NCI-H2196 (cell line): ENCODE measurements around the gene HNRNPM.

Experiments
- DNase-seq: peaks from one replicate; lab custom pipeline; 2025; ENCODE audit not compliant: unreplicated experiment; lab: John Stamatoyannopoulos, UW

HNRNPM gene

DNA sequence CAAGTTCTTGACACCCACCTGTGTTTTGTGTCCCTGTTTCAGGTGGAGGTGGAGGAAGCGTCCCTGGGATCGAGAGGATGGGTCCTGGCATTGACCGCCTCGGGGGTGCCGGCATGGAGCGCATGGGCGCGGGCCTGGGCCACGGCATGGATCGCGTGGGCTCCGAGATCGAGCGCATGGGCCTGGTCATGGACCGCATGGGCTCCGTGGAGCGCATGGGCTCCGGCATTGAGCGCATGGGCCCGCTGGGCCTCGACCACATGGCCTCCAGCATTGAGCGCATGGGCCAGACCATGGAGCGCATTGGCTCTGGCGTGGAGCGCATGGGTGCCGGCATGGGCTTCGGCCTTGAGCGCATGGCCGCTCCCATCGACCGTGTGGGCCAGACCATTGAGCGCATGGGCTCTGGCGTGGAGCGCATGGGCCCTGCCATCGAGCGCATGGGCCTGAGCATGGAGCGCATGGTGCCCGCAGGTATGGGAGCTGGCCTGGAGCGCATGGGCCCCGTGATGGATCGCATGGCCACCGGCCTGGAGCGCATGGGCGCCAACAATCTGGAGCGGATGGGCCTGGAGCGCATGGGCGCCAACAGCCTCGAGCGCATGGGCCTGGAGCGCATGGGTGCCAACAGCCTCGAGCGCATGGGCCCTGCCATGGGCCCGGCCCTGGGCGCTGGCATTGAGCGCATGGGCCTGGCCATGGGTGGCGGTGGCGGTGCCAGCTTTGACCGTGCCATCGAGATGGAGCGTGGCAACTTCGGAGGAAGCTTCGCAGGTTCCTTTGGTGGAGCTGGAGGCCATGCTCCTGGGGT lies 41.0 kb downstream of the HNRNPM start:
- no peak for DNase-seq

DNA sequence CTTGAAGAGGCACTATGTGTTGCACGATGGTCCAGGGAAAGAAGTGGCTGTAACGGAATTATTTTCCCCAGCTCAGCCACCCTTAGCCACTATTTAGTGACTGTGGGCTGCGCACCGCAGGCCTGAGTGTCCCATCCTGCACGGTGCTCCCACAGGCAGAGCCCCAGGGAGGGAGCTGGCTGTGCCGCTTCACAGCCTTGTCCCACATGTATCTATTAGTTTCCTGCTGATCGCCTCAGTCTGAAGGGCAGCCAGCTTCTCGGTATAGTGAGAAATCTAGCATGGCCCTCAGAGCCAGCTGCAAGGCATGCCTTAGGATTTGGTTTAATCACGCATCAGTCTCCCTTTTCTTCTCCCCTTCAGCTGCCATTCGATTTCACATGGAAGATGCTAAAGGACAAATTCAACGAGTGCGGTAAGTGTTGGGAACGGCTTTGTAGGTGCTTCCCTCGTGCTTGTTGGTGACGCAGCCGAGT lies 41.9 kb downstream of the HNRNPM start:
- DNase-seq: no peak

DNA sequence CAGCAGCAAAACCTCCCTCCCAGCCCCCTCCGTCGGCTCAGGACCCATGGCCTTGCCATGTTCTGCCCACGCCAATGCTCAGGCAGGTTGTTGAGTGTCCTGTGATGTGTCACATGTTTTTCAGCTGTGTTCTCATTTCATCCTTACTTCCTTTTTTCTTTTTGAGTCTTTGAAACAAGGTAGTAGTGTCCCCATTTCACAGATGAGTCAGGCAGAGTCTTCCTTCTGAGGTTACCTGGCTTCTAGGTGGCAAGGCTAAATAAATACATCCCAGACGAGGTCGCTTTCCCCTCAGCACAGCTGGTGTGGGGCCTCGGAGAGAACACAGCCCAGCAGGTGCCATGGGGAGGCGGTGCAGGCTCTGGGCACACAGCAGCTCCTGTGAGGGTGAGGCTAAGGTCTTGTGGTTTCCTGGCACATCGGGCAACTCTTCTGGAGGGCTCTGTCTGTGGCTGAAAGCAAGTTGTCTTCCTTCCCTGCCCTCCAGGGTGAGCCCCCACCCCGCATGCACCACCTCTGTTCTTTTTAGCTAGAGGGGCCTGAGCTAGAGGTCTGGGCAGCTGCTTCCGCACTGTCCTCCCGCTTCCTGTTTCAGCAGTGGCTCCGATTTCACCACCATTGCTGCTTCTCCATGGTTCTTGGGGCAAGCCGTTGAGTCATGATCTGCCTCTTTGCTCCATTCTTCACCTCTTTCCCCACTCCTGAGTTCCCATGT lies 42.5 kb downstream of the HNRNPM start:
- no peak for DNase-seq

DNA sequence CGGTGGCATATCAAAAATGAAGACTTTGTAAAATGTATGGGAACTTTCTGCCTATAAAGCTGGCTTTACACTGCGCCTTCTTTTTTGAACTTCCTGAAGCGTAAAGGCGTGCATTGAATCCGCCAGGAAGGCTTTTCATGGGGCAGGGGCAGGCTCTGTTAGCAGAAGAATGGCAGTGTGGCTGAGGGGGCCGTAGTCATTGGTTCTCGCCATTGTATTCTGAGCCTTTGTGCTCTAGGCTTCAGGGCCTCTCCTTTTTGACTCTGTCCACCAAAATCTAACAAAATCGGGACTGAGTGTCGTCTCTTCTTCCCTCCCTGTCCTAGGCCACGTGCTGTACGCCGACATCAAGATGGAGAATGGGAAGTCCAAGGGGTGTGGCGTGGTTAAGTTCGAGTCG lies 43.6 kb downstream of the HNRNPM start:
- DNase-seq: no peak

DNA sequence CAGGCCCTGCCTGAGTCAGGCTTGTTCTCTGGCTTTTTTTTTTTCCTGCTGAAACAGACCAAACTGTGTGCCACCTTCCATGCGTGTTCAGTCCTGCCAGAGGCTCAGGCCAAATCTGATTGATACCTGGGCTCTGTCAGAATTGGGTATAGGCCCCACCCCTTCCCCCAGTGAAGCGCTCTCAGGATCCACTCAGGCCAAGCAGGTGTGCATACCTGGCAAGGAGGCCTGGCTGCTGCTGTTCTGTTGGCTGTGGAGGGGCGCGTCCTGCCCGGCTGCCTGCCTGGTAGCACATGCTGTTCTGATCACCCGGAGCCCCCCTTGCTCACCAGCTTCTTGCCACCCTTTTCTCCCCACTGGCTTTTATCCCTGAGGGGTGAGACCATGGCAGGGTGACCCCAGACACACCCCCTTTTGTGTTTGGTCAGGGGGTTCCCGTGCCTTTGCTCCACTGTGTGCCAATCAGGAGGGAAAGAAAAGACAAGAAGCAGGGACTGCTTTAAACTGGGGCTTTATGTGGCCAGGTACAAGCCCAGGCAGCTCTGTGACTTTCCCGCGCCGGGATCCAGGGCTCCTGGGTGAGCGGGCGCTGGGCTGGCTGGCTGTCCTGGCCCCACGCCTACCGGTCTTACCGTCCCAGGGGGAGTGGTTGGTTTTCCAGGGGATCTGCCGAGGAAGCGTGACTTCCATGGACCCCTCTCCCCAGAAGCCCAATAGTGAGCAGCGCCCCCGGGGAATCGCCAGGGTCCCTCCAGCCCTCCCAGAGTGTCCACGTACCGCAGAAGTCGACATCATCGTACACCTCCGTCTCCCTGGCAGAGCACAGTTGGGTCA lies 45.0 kb downstream of the HNRNPM start:
- no peak for DNase-seq

DNA sequence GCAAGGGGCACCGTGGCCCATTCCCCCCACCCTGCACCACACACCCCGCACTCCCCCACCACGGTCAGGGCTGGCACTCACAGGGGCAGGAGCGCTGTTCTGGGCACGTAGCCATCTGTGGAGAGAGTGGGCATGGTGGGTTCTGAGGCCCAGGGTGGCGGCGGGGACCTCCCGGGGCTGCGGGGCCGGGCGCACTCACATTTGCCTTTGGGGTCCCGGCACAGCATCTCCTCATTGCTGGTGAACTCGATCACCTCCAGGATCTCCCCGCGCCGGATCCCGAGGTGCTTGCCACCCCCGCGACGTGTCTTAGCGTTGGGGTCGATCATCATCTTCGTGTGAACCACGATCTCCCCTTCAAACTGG lies 45.6 kb downstream of the HNRNPM start:
- DNase-seq: no peak

DNA sequence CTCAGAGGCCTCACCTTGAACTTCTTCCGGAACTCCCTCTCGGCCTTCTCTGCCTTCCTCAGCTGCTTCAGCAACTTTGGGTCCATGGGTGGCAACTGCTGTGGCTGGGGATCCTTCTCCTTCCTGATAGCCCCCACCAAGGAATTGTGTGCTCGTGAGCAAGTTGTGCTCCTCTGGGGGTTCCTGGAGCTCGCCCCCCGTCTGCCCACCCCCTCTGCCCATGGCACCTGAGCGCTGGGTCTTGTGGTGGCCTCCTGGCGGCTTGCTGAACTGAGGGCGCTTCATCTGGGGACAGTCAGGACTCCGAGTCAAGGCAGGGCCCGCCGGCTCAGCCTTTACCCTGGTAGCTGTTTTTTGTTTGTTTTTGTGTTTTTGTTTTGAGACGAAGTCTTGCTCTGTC lies 46.1 kb downstream of the HNRNPM start:
- DNase-seq: no peak

DNA sequence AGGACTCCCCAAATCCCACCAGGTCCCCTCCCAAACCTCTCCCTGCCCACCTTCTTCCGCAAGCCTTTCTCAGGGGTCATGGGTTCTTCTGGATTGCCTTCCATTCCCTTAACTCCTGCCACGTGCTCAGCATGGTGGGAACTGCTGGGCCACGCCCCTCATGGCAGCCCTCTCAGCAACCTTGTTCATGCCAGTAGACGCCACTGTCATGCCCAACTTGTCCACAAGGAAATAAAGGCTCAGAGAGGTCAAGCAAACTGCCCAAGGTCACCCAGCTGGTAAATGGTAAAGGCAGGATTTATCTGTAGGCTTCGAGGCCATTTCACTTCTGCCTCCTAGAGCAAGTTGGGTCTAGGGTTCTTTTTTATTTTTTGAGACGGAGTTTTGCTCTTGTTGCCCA lies 46.8 kb downstream of the HNRNPM start:
- DNase-seq: no peak

DNA sequence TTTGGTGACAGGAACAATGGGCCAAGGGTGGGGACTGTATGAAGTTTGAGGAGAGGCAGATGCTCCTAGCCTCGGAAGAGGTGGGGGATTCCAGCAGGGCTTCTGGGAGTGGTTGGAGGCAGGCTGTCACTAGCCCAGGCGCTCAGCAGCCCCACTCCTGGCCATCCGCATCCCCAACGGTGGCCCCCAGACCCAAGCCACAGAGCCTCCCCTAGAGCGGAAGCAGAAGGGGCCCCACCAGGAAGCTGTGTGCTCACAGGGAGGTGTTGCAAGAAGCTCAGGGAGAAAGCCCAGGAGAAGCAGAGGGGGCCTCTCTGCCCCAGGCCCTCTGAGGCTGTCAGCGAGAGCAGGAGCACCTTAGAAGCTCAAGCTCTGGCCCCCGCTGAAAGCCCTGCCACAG lies 49.4 kb downstream of the HNRNPM start:
- DNase-seq: no peak

DNA sequence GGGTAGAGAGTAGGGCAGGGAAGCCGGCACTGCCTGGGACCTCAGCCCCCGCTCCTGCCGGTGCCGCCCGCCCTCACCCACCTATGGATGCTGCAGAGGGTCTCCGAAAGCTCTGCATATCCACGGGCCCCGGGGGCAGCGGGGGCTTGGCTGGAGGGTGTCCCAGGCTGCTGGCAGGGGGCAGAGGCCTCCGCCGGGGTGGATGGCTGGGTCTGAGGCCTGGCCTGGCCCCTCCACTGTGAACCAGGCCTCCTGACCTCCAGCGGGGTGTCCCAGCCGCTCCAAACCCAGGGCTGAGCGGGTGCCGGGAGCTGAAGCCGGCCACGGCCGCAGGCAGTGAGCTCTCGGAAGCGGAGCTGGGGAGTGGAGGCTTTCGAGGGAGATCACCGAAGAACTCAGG lies 53.5 kb downstream of the HNRNPM start:
- DNase-seq: no peak

DNA sequence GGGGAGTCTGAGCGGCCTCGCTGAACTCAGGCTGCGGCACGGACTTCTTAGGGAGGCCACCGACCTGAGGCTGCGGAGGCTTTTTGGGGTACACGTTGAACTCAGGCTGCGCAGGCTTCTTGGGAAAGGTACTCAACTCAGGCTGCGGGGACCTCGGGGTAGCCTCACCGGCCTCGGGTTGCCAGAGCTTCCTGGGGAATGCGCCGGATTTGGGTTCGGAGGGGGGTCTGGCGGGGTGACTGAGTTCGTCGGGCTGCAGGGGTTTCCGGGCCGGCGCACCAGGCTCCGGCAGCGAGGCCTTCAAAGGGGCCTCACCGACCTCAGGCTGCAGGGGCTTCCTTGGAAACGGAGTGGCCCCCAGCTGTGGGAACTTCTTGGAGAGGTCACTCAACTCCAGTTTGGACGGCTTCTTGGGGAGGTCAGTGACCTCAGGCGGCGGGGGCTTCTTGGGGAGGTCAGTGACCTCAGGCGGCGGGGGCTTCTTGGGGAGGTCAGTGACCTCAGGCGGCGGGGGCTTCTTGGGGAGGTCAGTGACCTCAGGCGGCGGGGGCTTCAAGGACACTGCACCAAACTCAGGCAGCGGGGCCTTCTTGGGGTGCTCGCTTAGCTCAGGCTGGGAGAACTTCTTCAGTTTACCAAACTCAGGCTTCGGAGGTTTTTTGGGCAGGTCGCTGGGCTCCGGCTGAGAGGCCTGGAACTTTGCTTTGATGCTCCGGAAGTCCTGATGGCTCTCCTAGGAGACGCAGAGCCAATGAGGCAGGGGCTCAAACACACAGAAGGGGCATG lies 54.5 kb downstream of the HNRNPM start:
- no peak for DNase-seq

DNA sequence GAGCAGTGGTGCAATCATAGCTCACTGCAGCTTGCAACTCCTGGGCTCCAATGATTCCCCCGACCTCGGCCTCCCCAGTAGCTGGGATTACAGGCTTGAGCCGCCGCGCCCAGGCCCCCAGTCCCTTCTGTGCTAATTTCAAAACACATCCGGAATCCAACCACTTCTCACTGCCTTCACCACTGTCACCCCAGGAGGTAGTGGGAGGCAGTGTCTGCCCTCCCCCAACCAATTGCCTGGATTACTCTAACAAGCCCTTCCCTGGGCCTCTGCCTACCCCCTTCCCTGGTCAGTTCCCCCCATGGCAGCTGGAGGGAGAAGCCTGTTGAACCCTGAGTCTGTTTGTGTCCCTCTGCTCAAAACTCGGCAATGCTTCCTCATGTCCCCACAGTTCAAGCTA lies 55.4 kb downstream of the HNRNPM start:
- DNase-seq: no peak

DNA sequence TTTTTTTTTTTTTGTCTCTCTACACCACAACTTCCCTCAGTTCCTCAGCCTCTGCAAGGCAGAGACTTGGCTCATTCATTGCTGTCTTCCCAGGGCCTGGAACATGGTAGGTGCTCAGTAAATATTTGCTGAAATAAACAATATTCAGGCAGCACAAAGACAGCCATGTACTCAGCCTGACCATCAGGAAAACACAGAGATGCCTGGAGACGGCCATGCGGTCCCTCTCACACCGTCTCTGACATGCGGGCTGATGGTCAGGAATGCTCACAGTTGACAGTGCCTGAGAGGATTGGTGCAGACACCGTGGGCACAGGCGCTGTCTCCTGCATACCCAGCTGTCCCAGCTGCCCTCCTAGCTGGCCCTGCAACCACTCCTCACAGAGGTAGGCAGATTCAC lies 56.7 kb downstream of the HNRNPM start:
- DNase-seq: no peak

DNA sequence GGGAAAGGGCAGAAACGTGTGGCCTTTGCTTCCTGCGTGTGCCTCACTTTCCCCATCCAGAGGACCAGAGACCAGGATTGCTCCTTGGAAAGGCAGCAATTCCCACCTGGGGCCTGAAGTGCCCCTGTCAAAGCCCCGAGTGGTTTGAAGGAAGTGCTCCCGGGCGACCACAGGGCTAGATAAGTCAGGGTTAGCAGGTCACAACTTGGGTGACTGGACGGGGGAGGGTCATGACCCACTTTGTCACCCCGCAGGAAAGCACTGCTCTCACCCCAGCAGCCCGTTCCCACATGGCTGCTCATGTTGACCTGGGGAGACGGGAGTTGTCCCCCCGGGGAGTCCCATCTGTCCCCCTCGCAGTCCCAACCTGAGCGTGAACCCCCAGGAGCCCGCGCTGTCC lies 57.2 kb downstream of the HNRNPM start:
- no peak for DNase-seq

DNA sequence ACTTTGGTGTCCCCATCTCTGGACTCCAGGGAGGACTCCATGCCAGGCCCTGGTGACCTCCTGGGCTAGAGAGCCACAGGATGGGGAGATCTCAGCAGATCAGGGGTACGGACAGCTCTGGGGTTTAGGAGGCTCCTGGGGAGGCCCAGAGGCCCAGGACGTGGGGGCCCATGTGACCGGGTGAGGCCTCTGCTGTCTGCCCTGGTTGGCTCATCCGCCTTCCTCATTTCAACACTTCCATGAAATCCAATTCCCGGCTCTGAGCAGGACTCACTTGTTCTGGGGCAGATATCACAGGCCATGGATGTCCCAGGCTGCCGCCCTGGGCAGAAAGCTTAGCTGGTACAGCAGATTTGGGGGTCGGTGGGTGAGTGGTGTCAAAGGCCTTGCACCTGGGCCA lies 58.7 kb downstream of the HNRNPM start:
- no peak for DNase-seq

DNA sequence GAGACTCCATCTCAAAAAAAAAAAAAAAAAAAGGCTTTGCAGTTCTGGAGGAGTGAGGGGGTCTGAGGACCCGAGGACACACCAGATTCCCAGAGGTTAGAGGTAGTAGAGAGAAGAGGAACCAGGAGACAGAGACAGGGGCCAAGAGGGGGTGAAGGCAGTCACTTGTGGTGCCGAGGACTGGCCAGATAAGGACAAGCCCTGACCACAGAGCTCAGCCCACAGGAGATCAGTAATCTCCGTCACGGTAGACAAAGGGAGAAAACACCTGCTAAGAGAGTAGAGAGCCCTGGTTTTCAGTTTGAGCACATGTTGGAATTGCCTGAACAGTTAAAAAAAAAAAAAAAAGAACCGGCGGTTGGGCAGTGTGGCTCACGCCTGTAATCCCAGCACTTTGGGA lies 59.4 kb downstream of the HNRNPM start:
- no peak for DNase-seq

DNA sequence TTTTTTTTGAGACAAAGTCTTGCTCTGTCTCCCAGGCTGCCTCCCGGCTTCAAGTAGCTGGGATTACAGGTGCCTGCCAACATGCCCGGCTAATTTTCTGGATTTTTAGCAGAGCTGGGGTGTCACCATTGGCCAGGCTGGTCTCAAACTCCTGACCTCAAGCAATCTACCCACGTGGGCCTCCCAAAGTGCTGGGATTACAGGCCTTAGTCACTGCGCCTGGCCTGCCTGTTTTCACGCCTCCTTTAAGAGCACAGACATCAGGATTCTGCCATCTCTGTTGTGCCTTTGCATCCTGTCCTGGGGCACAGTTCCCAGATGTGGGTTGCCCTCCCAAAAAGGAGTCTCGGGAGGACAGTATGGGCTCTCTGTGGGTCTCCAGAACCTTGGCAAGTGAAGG lies 60.1 kb downstream of the HNRNPM start:
- DNase-seq: no peak

DNA sequence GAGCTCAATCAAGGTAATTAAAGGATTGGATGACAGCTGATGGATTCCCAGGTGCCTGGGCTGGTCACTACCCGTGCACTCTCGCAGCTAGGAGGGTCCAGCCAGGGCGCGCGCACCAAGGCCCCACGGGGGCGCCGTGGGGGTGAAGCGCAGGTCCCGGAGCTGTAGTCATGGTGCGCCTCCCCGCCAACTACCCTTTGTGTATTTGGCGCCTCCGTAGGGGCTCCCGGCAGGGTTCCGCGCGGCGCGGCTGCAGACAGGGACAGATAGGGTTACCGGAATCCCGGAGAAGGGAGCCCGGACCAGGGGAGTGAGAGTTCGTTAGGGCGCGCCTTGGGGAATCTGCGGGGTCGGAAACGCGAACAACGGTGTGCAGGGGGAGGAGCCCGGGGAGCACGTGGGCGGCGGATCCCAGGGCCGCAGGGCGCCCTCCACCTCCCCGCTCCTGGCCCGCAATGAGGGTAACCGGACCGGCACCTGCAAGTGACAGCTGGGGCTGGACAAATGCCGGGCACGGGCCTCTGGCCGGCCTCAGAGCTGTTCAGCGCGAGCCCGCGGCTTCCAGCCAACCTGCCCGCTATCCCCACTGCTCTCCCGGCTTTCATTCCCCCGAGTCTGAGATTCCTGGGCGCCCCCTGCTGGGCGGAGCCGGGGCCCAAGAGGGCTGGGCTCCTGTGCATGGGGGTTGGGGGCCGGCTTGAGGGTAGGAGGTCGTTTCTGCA lies 61.1 kb downstream of the HNRNPM start:
- peak; percentile 85 for DNase-seq

DNA sequence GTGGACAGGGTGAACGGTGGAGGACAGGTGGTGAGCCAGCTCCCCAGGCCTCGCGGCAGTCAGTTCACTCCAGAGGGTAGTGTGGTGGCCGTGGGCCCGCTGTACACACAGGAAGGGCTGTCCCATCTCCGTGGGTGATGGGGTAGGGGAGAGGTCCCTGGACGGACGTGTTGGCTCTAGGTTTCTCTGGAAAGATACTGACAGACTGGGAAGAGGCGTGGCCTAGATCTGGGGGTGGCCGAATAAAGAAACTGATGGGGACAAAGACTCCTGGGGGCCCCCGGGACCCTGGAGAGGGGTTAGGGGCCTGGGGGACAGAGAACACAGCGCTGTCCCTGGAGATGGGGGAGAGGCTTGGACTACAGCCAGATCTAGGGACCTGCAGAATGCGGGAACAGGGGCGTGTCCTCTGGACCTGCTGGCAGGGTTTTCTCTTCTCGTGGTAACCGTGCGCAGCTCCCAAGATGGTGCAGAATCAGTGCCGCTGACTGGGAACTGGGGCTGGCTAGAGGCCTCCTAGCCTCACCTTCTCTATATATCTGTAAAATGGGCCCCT lies 61.7 kb downstream of the HNRNPM start:
- peak; percentile 18 for DNase-seq

DNA sequence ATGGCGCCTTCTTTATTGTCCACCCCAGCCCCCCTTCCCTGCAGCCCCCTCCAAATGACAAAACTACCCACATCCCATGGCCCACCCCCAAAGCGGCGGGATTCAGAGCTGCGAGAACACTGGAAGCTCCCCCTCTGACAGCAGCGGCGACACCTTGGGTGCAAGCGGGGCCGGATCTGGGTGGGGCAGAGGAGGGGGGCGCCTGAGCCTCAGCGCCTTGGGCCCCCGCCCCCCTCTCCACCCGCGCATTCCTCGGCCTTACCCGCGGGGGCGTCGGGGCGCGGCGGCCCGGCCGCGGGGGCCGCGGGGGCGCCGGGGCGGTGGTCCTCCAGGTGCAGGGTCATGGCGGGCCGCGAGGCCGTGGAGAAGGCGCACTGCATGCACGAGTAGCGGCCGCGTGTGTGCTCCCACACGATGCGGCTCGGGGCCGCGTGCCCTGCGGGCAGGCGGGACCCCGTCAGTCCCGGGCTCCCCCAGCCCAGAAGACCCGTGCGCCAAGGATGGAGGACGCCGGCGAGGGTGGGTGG lies 65.9 kb downstream of the HNRNPM start:
- no peak for DNase-seq
